Endodermal cell (in vitro differentiated cells): Measurements from ENCODE around the gene CRELD2. TPM values are rescaled to one million over a fixed set of nuclear protein-coding genes. Genes with fewer than 3 reads are reported as not detected.
A peak's percentile ranks its signal among the peaks of the same experiment; 100 is the strongest.

Experiments used
- DNase-seq: peaks from one replicate; pipeline ENCODE4 v3.0.0-alpha.2; 2017
- H3K27ac ChIP-seq: 2 replicates; pipeline ENCODE4 v1.5.1; 2013; ENCODE audit warnings: mild to moderate bottlenecking, low read depth, low read length, moderate library complexity
- H3K27me3 ChIP-seq: 2 replicates; pipeline ENCODE4 v1.6.1; 2013; ENCODE audit warnings: mild to moderate bottlenecking, low read length, moderate library complexity; ENCODE audit not compliant: insufficient read depth, control insufficient read depth, poor library complexity, severe bottlenecking
- H3K36me3 ChIP-seq: 2 replicates; pipeline ENCODE4 v1.7.0; 2013; ENCODE audit warnings: mild to moderate bottlenecking, low read length, moderate library complexity; ENCODE audit not compliant: control insufficient read depth, insufficient read depth
- H3K4me1 ChIP-seq: one replicate; pipeline ENCODE4 v1.7.0; 2013; ENCODE audit warnings: low read length; ENCODE audit not compliant: control insufficient read depth, insufficient read depth
- H3K4me3 ChIP-seq: 2 replicates; pipeline ENCODE4 v1.5.1; 2013; ENCODE audit warnings: mild to moderate bottlenecking, low read length, moderate library complexity
- H3K9ac ChIP-seq: 2 replicates; pipeline ENCODE4 v1.6.1; 2013; ENCODE audit warnings: mild to moderate bottlenecking, low read length, moderate library complexity; ENCODE audit not compliant: poor library complexity, severe bottlenecking; ENCODE audit errors: extremely low read depth
- H3K9me3 ChIP-seq: 2 replicates; pipeline ENCODE4 v1.6.1; 2013; ENCODE audit warnings: mild to moderate bottlenecking, low read length, moderate library complexity; ENCODE audit not compliant: control insufficient read depth
- H3K27ac Mint-ChIP-seq: 2 replicates; pipeline ENCODE4 v1.8.0; 2020; ENCODE audit warnings: mixed read lengths
- H3K27me3 Mint-ChIP-seq: 2 replicates; pipeline ENCODE4 v1.8.0; 2021; ENCODE audit warnings: mild to moderate bottlenecking, mixed read lengths; ENCODE audit not compliant: insufficient read depth
- H3K36me3 Mint-ChIP-seq: 2 replicates; pipeline ENCODE4 v1.8.0; 2020; ENCODE audit warnings: low read depth, mixed read lengths
- H3K4me1 Mint-ChIP-seq: 2 replicates; pipeline ENCODE4 v1.8.0; 2020; ENCODE audit warnings: mixed read lengths
- H3K4me3 Mint-ChIP-seq: 2 replicates; pipeline ENCODE4 v1.8.0; 2020; ENCODE audit warnings: mild to moderate bottlenecking, moderate library complexity, mixed read lengths
- H3K9me3 Mint-ChIP-seq: 2 replicates; pipeline ENCODE4 v1.8.0; 2020; ENCODE audit warnings: mild to moderate bottlenecking, mixed read lengths
- WGBS, 2 experiments: methylation state at CpG; one replicate each; pipeline versions ENCODE4 v1.1.5 to v1.1.7; 2013; ENCODE audit warnings: missing lambda C conversion rate in 2 of 2, mixed read lengths in 1 of 2; ENCODE audit not compliant: insufficient coverage in 1 of 2, insufficient read length in 1 of 2; 5-methylcytosine and 5-hydroxymethylcytosine counted together
- total RNA-seq, 2 donors: library from RNA; stranded (reverse); fragmentation: NEBNext Ultra II Directional in 1 of 2; extraction: Animal tissue kit (Norgen Biotek cat#: 25700) in 1 of 2; gene quantifications; 2 replicates in 1 of 2; 3 replicates in 1 of 2; pipeline ENCODE4 v1.2.1, GENCODE V29; 2021
- TF ChIP-seq, protein P1 (sequence below): fragments of 200-600 bp; sonication (generic); conservative IDR thresholded peaks from 2 replicates; pipeline ENCODE4 v1.5.0; 2021; ENCODE audit warnings: antibody characterized with exemption, mild to moderate bottlenecking

CRELD2 gene
- total RNA-seq, 2 donors from 2014 or later, result 39.8 to 62.9 TPM

DNA sequence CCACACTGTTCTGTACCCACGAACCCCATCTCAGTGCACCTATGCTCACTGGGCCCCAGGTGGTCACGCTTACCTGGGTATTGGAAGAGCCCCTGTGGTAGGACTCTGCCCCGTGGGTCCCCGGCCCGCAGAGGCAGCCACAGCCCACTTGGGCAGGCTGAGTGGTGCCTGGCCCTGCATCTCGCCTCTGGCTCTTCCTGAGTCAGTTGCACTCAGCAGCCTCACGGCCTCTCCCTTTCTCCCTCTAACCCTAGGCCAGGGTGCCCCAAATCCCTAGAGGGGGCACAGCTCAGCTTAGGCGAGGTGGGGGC, 9.7 kb downstream of the CRELD2 start:
- Mint-ChIP-seq H3K27ac (no peak overlapping the region), H3K9me3 (no peaks in the 10 kb centered on the region), H3K27me3 (peaks cover 18% of the 10 kb centered on the region), H3K4me1 (no peaks in the 10 kb centered on the region), H3K36me3 (peaks cover 28% of the 10 kb centered on the region), H3K4me3 (no peak overlapping the region)
- Histone ChIP-seq H3K27me3 (peaks cover 15% of the 10 kb centered on the region), H3K9me3 (no peaks in the 10 kb centered on the region), H3K4me3 (no peak overlapping the region), H3K27ac (no peak overlapping the region), H3K4me1 (no peaks in the 10 kb centered on the region), H3K9ac (no peak overlapping the region), H3K36me3 (peaks cover 14% of the 10 kb centered on the region)
- no peak for DNase-seq
- TF ChIP-seq, protein P1, sequence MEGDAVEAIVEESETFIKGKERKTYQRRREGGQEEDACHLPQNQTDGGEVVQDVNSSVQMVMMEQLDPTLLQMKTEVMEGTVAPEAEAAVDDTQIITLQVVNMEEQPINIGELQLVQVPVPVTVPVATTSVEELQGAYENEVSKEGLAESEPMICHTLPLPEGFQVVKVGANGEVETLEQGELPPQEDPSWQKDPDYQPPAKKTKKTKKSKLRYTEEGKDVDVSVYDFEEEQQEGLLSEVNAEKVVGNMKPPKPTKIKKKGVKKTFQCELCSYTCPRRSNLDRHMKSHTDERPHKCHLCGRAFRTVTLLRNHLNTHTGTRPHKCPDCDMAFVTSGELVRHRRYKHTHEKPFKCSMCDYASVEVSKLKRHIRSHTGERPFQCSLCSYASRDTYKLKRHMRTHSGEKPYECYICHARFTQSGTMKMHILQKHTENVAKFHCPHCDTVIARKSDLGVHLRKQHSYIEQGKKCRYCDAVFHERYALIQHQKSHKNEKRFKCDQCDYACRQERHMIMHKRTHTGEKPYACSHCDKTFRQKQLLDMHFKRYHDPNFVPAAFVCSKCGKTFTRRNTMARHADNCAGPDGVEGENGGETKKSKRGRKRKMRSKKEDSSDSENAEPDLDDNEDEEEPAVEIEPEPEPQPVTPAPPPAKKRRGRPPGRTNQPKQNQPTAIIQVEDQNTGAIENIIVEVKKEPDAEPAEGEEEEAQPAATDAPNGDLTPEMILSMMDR, result no peak
- WGBS, 2 experiments, result 90 to 95% methylated on average over 2 to 8 of the region's 8 CpGs

DNA sequence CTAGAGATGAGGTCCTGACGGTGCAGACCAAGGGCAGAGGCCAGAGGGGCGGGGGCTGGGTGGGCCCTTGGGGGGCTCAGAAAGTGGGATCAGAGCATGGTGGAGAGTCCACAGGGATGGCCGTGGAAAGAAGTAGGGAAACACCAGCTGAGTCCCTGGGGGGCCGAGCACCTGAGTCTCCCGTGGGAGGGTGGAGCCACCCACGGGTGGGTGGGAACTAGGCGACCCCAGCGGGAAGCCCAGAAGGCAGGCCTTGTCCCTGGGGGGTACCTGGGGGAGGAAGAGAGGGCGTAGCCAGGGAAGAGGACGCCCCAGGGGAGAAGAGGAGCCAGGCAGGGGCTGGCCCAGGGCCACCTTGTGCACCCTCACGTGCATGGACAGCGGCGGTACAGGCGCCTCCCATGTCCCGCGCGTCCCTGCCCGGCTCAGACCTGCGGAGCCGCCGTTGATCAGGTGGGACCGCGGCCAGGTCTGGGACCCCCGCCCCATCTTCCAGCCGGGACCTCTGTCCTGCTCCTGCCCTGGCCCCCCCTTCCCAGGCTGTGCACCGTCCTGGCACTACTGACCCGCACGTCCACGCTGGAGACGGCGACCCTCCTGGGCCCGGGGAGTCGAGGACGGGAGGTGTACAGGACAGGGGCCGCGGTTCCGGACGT, 10.2 kb downstream of the CRELD2 start:
- Mint-ChIP-seq H3K4me1 (no peaks in the 10 kb centered on the region), H3K36me3 (peaks cover 23% of the 10 kb centered on the region), H3K27me3 (peaks cover 19% of the 10 kb centered on the region), H3K4me3 (no peak overlapping the region), H3K9me3 (no peaks in the 10 kb centered on the region), H3K27ac (no peak overlapping the region)
- H3K4me3 ChIP-seq, result no peak overlapping the region
- peaks cover 8% of the 10 kb centered on the region for H3K36me3 ChIP-seq
- no peak overlapping the region for H3K9ac ChIP-seq
- no peaks in the 10 kb centered on the region for H3K4me1 ChIP-seq
- H3K27ac ChIP-seq, result no peak overlapping the region
- TF ChIP-seq, protein P1, result no peak
- 75 to 86% methylated on average over 14 to 38 of the region's 38 CpGs for WGBS, 2 experiments
- H3K9me3 ChIP-seq, result no peaks in the 10 kb centered on the region
- peaks cover 15% of the 10 kb centered on the region for H3K27me3 ChIP-seq
- DNase-seq, result no peak

DNA sequence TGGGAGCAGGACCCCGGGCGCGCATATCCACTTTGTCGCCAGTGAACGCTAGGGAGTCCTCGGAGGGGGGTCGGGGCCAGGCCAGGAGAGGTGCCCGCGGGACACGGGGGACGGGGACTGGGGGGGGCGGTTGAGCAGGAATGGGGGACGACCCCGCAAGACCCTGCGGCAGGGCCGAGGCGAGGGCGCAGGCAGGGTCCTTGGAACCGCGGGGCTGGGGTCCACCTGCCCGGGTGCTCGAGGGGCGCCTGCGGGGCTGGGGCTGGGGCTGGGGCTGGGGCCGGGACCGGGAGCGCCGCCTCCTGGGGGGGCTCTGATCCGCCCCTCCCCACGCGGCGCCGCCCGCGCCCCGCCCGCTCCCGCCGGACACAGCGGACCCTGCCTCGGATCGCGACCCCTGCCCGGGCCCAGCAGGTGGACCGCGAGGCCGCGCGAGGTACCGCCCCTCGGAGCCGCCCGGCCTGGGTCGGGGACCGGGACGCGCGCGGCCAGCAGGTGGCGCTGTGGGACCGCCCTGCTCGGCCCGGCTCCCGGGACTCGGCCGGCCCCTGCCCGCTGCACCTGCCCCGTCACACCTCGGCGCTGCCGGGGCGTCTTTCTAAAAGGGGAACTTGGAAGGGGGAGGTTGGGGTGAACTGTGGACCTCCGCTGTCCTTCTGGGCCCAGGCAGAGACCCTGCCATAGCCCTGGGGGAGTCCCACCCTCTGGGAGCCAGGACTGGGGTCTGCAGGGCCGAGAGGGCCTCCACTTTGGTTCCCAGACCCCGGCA, 11.0 kb downstream of the CRELD2 start:
- H3K4me3 Mint-ChIP-seq, result no peak overlapping the region
- DNase-seq, result peak; percentile 90
- peaks cover 15% of the 10 kb centered on the region for H3K27me3 ChIP-seq
- no peak overlapping the region for H3K27ac ChIP-seq
- no peak overlapping the region for H3K27ac Mint-ChIP-seq
- H3K9me3 ChIP-seq, result no peaks in the 10 kb centered on the region
- peaks cover 8% of the 10 kb centered on the region for H3K36me3 ChIP-seq
- no peak overlapping the region for H3K9ac ChIP-seq
- H3K27me3 Mint-ChIP-seq, result peaks cover 19% of the 10 kb centered on the region
- H3K9me3 Mint-ChIP-seq, result no peaks in the 10 kb centered on the region
- H3K4me1 ChIP-seq, result no peaks in the 10 kb centered on the region
- no peak overlapping the region for H3K4me3 ChIP-seq
- H3K36me3 Mint-ChIP-seq, result peaks cover 15% of the 10 kb centered on the region
- 11 to 20% methylated on average over 4 to 70 of the region's 75 CpGs for WGBS, 2 experiments
- TF ChIP-seq, protein P1, result peak; percentile 93
- H3K4me1 Mint-ChIP-seq, result no peaks in the 10 kb centered on the region
